GM19023 (cell line): ENCODE results near the gene PLAAT4.
A peak's percentile ranks its signal among the peaks of the same experiment; 100 is the strongest.
"Not testable (repeated sequence)": the region's sequence is repeated elsewhere in the genome, so short reads cannot be mapped to it uniquely, and the experiment has no call there.

ENCODE experiments used
- ATAC-seq: cut with Tn5 transposase; IDR thresholded peaks from one replicate; pipeline ENCODE4 v1.9.1; 2021; ENCODE audit warnings: mild to moderate bottlenecking, moderate library complexity; ENCODE audit not compliant: unreplicated experiment

The PLAAT4 gene

GRCh38 chr11:63564784-63565350 is 28.3 kb downstream of the PLAAT4 start:
- ATAC-seq: no peak

- ATAC-seq: peak; percentile 74
Measured at GRCh38 chr11:63567044-63567840, 30.6 kb downstream of the PLAAT4 start.

GRCh38 chr11:63569570-63569969 is 33.0 kb downstream of the PLAAT4 start:
- ATAC-seq: no peak

GRCh38 chr11:63572026-63572688 is 35.5 kb downstream of the PLAAT4 start:
- no peak for ATAC-seq

- ATAC-seq: peak; percentile 60
Measured at GRCh38 chr11:63573881-63574855, 37.6 kb downstream of the PLAAT4 start.

GRCh38 chr11:63574856-63575602 is 38.4 kb downstream of the PLAAT4 start:
- ATAC-seq: no peak

GRCh38 chr11:63578882-63579281 is 42.3 kb downstream of the PLAAT4 start:
- ATAC-seq: not testable (repeated sequence)

- not testable (repeated sequence) for ATAC-seq
Measured at GRCh38 chr11:63581224-63581623, 44.6 kb downstream of the PLAAT4 start.

- ATAC-seq: no peak
Measured at GRCh38 chr11:63583357-63583677, 46.7 kb downstream of the PLAAT4 start.

- no peak for ATAC-seq
Measured at GRCh38 chr11:63586451-63587166, 50.0 kb downstream of the PLAAT4 start.

- no peak for ATAC-seq
Measured at GRCh38 chr11:63589000-63589399, 52.4 kb downstream of the PLAAT4 start.

- no peak for ATAC-seq
Measured at GRCh38 chr11:63590024-63590788, 53.6 kb downstream of the PLAAT4 start.

- ATAC-seq: no peak
Measured at GRCh38 chr11:63592975-63593395, 56.4 kb downstream of the PLAAT4 start.

GRCh38 chr11:63595296-63595695 is 58.7 kb downstream of the PLAAT4 start:
- ATAC-seq: no peak
